ENCODE data around the gene KRT77.
"Not testable (repeated sequence)": the region's sequence is repeated elsewhere in the genome, so short reads cannot be mapped to it uniquely, and the experiment has no call there.

KRT77 gene

GRCh38 chr12:52676163-52676562 lies 27.2 kb downstream of the KRT77 start:
- DNase-seq (ENCODE audit: low spot score) = no peak

DNA sequence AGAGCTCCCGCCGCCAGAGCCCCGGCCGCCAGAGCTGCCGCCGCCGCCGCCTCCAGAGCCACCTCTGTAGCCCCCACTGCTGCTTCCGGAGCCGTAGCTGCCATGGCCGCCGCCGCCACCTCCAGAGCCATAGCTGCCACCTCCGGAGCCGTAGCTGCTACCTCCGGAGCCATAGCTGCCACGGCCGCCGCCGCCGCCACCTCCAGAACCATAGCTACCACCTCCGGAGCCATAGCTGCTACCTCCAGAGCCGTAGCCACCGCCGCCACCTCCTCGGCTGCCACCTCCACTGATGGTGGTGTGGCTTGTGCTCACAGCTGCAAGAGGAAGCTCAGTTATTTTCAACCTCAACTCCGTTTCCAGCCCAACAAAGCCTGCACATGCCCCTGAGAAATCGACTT lies 28.0 kb downstream of the KRT77 start:
- DNase-seq (ENCODE audit: low spot score) = no peak

- DNase-seq (ENCODE audit: low spot score) = no peak
These were observed 28.9 kb downstream of the KRT77 start for GRCh38 chr12:52674433-52674775.

DNA sequence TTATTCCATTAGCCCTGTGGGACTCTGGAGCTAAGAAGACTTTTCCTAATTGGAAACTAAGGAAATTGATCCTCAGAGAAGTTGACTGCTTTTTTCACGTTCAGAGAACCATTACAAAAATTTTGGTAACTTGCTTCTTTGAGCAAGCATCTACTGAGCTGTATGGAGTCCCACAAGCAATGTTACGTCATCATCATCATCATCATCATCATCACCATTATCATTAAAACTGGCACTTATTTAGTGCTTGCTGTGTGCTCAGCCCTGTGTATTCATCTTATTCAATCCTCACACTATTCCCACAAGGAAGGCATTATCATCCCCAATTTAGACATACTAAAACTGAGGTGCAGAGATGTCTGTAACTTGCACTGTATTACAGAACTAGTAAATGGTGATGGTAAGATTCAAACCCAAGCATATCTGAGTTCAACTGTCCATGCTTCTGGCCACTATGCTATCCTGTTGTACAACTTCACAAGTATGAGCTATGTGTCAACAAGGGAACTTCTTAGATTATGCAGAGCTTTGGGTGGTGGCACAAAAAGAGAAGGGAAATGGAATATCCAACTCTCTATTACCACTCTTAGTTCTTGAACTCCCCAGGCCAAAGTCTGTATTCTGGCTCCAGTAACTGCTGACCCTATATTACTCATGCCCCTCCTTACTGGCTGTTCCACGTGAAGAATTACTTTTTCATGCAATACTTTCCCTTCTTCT lies 29.5 kb downstream of the KRT77 start:
- DNase-seq (ENCODE audit: low spot score) = no peak

- DNase-seq (ENCODE audit: low spot score) = no peak
These were observed 30.1 kb downstream of the KRT77 start for GRCh38 chr12:52673217-52673616.

GRCh38 chr12:52672321-52672933 lies 30.9 kb downstream of the KRT77 start:
- no peak for DNase-seq (ENCODE audit: low spot score)

GRCh38 chr12:52670961-52671360 lies 32.4 kb downstream of the KRT77 start:
- no peak for DNase-seq (ENCODE audit: low spot score)

DNA sequence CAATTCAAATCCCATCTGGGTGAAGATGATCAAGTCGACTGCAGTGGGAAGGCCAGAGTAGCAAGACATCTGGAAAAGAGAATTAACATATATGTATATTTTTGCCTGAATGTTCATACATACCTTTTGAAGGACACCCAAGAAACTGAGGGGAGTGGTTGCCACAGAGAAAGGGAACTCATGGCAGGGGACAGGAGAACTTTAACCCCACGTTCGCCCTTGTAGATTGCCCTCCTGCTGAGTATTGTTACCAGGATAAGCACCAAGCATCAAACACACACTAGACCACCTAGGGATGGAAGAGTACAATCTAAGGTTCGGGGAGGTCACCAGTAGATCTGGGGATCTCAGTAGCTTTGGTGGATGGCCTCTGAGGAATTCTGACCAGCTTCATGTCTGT lies 32.8 kb downstream of the KRT77 start:
- DNase-seq (ENCODE audit: low spot score) = no peak

DNA sequence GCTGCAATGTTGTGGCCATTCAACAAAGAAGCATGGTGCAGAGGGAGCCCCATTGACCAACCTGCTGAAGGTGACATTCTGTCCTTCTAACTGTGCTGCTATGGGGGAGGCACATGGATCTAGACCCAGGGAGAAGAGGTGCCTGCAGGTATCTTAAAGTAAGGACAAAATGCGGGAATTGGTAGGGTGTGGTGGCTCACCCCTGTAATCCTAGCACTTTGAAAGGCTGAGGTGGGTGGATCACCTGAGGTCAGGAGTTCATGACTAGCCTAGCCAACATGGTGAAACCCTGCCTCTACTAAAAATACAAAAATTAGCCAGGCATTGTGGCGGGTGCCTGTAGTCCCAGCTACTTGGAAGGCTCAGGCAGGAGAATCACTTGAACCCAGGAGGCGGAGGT lies 33.4 kb downstream of the KRT77 start:
- not testable (repeated sequence) for DNase-seq (ENCODE audit: low spot score)

DNA sequence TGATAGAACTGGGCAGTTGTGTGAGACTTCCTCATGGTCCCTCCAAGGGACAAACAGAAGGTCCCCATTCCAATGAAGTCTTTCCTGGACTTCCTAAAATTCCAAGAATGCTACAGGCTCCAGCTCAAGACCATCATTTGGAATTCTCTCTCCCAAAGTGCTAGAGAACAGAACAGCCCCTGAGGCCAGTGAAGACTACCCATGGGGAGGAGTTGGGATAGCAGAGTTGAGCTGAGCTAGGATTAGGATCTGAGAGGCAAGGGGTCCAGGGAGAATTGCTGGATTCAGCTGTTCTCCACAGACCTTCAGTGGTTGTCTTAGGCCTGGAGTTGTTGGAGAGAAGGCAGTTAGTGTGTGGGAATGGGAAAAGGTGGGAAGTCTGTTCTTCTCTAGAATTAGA lies 33.9 kb downstream of the KRT77 start:
- no peak for DNase-seq (ENCODE audit: low spot score)

- no peak for DNase-seq (ENCODE audit: low spot score)
These were observed 35.4 kb downstream of the KRT77 start for GRCh38 chr12:52667931-52668330.

DNA sequence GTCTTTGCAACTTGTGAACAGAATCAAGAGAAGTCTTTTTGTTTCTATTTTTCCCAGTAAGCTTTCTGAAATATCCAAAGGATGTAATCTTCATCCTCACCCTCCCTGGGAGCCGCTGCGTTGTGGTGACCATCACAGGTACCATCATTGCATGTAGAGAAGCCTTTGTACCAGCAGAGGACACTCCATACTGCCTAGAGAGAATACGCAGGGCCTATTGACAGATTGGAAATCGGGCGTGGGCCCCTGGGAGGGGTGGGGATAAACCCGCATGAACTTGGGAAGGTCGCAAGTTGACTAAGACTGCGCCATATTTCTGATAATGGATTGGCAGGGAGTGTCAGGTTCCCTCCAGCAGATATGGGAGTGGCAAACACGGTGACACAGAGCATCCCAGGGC lies 35.8 kb downstream of the KRT77 start:
- no peak for DNase-seq (ENCODE audit: low spot score)

- no peak for DNase-seq (ENCODE audit: low spot score)
These were observed 36.9 kb downstream of the KRT77 start for GRCh38 chr12:52666471-52666870.

- no peak for DNase-seq (ENCODE audit: low spot score)
These were observed 39.9 kb downstream of the KRT77 start for GRCh38 chr12:52663420-52663819.

DNA sequence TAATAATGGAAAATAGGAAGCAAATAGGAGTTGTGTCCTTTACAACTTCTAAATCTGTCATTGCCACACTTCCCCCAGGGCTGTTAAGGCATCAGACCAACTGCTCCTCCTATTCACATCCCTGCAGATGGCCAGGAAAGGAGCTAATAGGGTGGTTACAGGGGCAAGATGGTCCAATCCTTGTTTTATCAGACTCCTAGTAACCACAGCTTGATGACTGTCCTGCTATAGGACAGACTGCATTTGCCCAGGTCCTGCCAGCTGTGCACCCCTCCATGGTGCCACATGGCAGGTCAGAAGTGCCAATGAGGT lies 40.5 kb downstream of the KRT77 start:
- DNase-seq (ENCODE audit: low spot score) = no peak

- no peak for DNase-seq (ENCODE audit: low spot score)
These were observed 41.0 kb downstream of the KRT77 start for GRCh38 chr12:52662093-52662917.

GRCh38 chr12:52661668-52662067 lies 41.7 kb downstream of the KRT77 start:
- no peak for DNase-seq (ENCODE audit: low spot score)

DNA sequence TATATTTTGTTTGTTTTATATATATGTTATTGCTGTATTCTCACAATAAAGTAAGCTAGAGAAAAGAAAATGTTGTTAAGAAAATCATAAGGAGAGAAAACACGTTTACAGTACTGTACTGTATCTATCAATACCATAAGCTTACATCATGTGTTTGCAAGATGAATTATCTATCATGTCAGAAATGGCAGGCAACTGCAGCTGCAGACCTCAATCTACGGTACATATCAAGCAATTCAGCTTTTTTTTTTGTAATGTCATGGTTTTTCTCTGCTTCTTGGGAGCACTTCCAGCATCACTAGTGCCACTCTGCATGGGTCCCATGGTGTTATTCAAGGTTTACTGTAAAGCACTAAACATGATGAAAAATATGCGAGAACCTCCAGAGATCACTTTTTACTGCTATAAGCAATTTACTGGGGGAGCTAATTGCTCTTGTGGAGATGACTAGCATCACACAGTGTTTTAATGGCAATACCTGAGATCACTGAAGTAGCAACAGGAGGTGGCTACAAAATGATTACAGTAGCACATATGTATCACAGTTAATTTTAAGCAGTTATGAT lies 42.3 kb downstream of the KRT77 start:
- no peak for DNase-seq (ENCODE audit: low spot score)

- DNase-seq (ENCODE audit: low spot score) = no peak
These were observed 43.4 kb downstream of the KRT77 start for GRCh38 chr12:52659951-52660350.

DNA sequence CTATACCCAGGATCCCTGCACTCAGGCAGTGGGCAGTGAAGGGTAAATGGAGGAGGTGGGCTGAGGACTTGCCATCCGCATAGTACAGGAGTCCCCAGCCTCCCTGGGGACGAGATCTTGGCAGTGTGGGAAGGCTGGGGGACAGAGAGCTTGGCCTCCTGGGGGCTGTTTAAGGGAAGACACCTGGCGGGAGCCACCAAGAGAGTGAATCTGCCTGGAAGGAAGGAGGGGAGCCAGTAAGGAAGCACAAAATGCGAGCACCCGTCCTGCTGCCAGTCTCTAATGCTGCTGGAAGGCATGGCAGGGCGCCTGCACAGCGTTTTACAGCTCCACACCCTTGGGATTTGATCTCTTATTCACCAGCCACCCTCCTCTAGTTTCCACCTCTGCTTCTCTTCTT lies 43.9 kb downstream of the KRT77 start:
- no peak for DNase-seq (ENCODE audit: low spot score)

DNA sequence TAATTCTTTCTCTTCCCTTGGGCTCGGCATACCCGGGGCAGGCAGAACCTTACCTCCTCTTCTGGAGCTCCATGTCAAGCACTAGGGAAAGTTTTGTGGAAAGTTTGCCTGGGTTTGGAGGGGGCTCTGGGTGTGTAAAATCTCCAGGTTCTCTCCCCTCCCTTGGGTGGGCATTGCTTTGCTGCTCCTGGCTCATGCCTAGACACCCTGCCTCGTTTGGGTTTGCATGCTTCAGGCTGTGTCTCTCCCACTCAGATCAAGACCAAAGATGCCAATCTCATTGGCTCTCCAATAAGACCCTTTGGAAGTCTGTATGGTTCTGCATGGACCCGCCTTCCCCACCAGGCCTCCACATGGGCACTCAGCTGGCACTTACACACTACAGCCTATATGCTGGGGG lies 45.1 kb downstream of the KRT77 start:
- DNase-seq (ENCODE audit: low spot score) = no peak

- DNase-seq (ENCODE audit: low spot score) = no peak
These were observed 45.9 kb downstream of the KRT77 start for GRCh38 chr12:52657250-52657902.

- DNase-seq (ENCODE audit: low spot score) = no peak
These were observed 46.7 kb downstream of the KRT77 start for GRCh38 chr12:52656616-52657015.

Data from left forelimb (tissue), 1 donor.